ENCODE data around the gene BFSP2. TPM values are rescaled to one million over a fixed set of nuclear protein-coding genes. Genes with fewer than 3 reads are reported as not detected.

Gene BFSP2
- total and polyA plus RNA-seq, 12 donors = not detected

GRCh38 chr3:133475245-133476010 lies 75.6 kb downstream of the BFSP2 start:
- TF ChIP-seq POLR2A (IDR thresholded peaks at IDR 0.05) = no peak
- no peak for DNase-seq
- no peaks in the 10 kb centered on the region for H3K27me3 ChIP-seq
- H3K4me1 ChIP-seq (replicated peaks in 1 of 2) = peaks cover 0 to 6% of the 10 kb centered on the region in 2 donors
- no peak overlapping the region for H3K4me3 ChIP-seq
- H3K36me3 ChIP-seq (replicated peaks in 1 of 2) = no peaks in the 10 kb centered on the region
- no peaks in the 10 kb centered on the region for H3K9me3 ChIP-seq (replicated peaks in 1 of 3)
- H3K27ac ChIP-seq = peak overlapping the region in 1 of 5 donors; percentile 14
- WGBS, 4 donors = 78 to 91% (median 85%) methylated on average over 5 of the region's 5 CpGs
- intact Hi-C loops (cut with DNase I) = loop anchor here in 1 of 2 donors (10.0 kb wide), 1 partner anchor 89 kb away; no protein-coding TSS in a partner anchor

- no peak for TF ChIP-seq POLR2A (IDR thresholded peaks at IDR 0.05)
- peaks cover 0 to 6% of the 10 kb centered on the region in 2 donors for H3K4me1 ChIP-seq (replicated peaks in 1 of 2)
- no peak overlapping the region for H3K27ac ChIP-seq
- whole genome bisulfite sequencing, 4 donors = 37 to 57% (median 56%) methylated on average over 3 to 6 of the region's 6 CpGs
- no peaks in the 10 kb centered on the region for H3K9me3 ChIP-seq (replicated peaks in 1 of 3)
- no peak for DNase-seq
- H3K36me3 ChIP-seq (replicated peaks in 1 of 2) = no peaks in the 10 kb centered on the region
- no peaks in the 10 kb centered on the region for H3K27me3 ChIP-seq
- intact Hi-C loops (cut with DNase I) = loop anchor here in 1 of 2 donors (10.0 kb wide), 1 partner anchor 88 kb away; no protein-coding TSS in a partner anchor
- no peak overlapping the region for H3K4me3 ChIP-seq
Measured at GRCh38 chr3:133476971-133477375, 77.1 kb downstream of the BFSP2 start.

GRCh38 chr3:133477487-133477886 lies 77.6 kb downstream of the BFSP2 start:
- Histone ChIP-seq H3K36me3 (replicated peaks in 1 of 2) (no peaks in the 10 kb centered on the region), H3K9me3 (replicated peaks in 1 of 3) (no peaks in the 10 kb centered on the region), H3K27ac (no peak overlapping the region), H3K4me3 (no peak overlapping the region), H3K4me1 (replicated peaks in 1 of 2) (peaks cover 0 to 6% of the 10 kb centered on the region in 2 donors), H3K27me3 (no peaks in the 10 kb centered on the region)
- intact Hi-C loops (cut with DNase I) = loop anchor here in 1 of 2 donors (10.0 kb wide), 1 partner anchor 87 kb away; no protein-coding TSS in a partner anchor
- TF ChIP-seq CTCF (IDR thresholded peaks at IDR 0.05) (no peak), POLR2A (IDR thresholded peaks at IDR 0.05) (no peak)
- DNase-seq = no peak

GRCh38 chr3:133478624-133479023 lies 78.8 kb downstream of the BFSP2 start:
- H3K4me3 ChIP-seq = no peak overlapping the region
- TF ChIP-seq POLR2A (IDR thresholded peaks at IDR 0.05) (no peak), CTCF (IDR thresholded peaks at IDR 0.05) (no peak)
- no peaks in the 10 kb centered on the region for H3K27me3 ChIP-seq
- no peak overlapping the region for H3K27ac ChIP-seq
- DNase-seq = no peak
- H3K9me3 ChIP-seq (replicated peaks in 1 of 3) = no peaks in the 10 kb centered on the region
- intact Hi-C loops (cut with DNase I) = loop anchor here in 1 of 2 donors (10.0 kb wide), 1 partner anchor 86 kb away; no protein-coding TSS in a partner anchor
- peaks cover 0 to 6% of the 10 kb centered on the region in 2 donors for H3K4me1 ChIP-seq (replicated peaks in 1 of 2)
- 56 to 73% (median 69%) methylated on average over 1 of the region's 1 CpG for WGBS, 4 donors
- no peaks in the 10 kb centered on the region for H3K36me3 ChIP-seq (replicated peaks in 1 of 2)

GRCh38 chr3:133479401-133479800 lies 79.5 kb downstream of the BFSP2 start:
- no peaks in the 10 kb centered on the region for H3K36me3 ChIP-seq (replicated peaks in 1 of 2)
- WGBS, 4 donors = 85 to 95% (median 89%) methylated on average over 2 of the region's 2 CpGs
- intact Hi-C loops (cut with DNase I) = loop anchor here in 1 of 2 donors (10.0 kb wide), 1 partner anchor 85 kb away; no protein-coding TSS in a partner anchor
- H3K9me3 ChIP-seq (replicated peaks in 1 of 3) = no peaks in the 10 kb centered on the region
- H3K27me3 ChIP-seq = no peaks in the 10 kb centered on the region
- DNase-seq = no peak
- H3K4me1 ChIP-seq (replicated peaks in 1 of 2) = peaks cover 0 to 6% of the 10 kb centered on the region in 2 donors
- no peak overlapping the region for H3K4me3 ChIP-seq
- no peak overlapping the region for H3K27ac ChIP-seq
- TF ChIP-seq POLR2A (IDR thresholded peaks at IDR 0.05) = no peak
- no peak for TF ChIP-seq CTCF (IDR thresholded peaks at IDR 0.05)
